Measurements from ENCODE around the gene FGF14. TPM values are rescaled to one million over a fixed set of nuclear protein-coding genes. Genes with fewer than 3 reads are reported as not detected.

FGF14 gene
- total and polyA plus RNA-seq, 2 donors (not counting 1 experiment from before 2014, with no cell fraction given) = under 0.01 TPM; not detected in 1

GRCh38 chr13:102028206-102028605 is 373.6 kb downstream of the FGF14 start:
- Histone ChIP-seq H3K4me2 (replicated peaks; ENCODE audit: low read depth, low read length, poor library complexity, severe bottlenecking) (no peak overlapping the region), H3K79me2 (ENCODE audit: control insufficient read depth, insufficient read depth, low read length) (no peaks in the 10 kb centered on the region), H2AFZ (ENCODE audit: insufficient read depth, low read depth, low read length, poor library complexity, severe bottlenecking) (no peak overlapping the region), H3K27ac (ENCODE audit: low read length in 2 of 2) (no peak overlapping the region), H3K36me3 (replicated peaks in 1 of 2; ENCODE audit: control extremely low read depth in 1 of 2, control insufficient read depth in 1 of 2, extremely low read depth in 1 of 2, insufficient read depth in 2 of 2, low read length in 1 of 2) (no peaks in the 10 kb centered on the region), H3K9me3 (ENCODE audit: control extremely low read depth in 1 of 3, control insufficient read depth in 2 of 3, insufficient read depth in 1 of 3, low read length in 2 of 3) (no peaks in the 10 kb centered on the region), H3K4me1 (ENCODE audit: control insufficient read depth in 2 of 2, insufficient read depth in 2 of 2, low read length in 2 of 2) (no peaks in the 10 kb centered on the region), H3K4me3 (ENCODE audit: control extremely low read depth in 1 of 5, extremely low read depth in 1 of 5, insufficient read depth in 1 of 5, low read depth in 2 of 5, low read length in 4 of 5) (no peak overlapping the region), H3K27me3 (replicated peaks in 1 of 4; ENCODE audit: control extremely low read depth in 1 of 4, control insufficient read depth in 3 of 4, insufficient read depth in 4 of 4, low read length in 3 of 4) (no peaks in the 10 kb centered on the region), H4K20me1 (ENCODE audit: control insufficient read depth, insufficient read depth, low read length, poor library complexity, severe bottlenecking) (no peaks in the 10 kb centered on the region), H3K9ac (ENCODE audit: low read length) (no peak overlapping the region)
- intact Hi-C loops (cut with micrococcal nuclease) = no loop called here
- TF ChIP-seq CTCF (IDR thresholded peaks at IDR 0.05) = no peak
- TF ChIP-seq EZH2 (IDR thresholded peaks at IDR 0.05; ENCODE audit: borderline replicate concordance, insufficient read depth, low read depth, low read length, poor library complexity, severe bottlenecking) = no peak
- 86% methylated on average over 3 of the region's 4 CpGs for WGBS (ENCODE audit: insufficient coverage)
- no peak for ATAC-seq (ENCODE audit: low read depth)
- ChIA-PET POLR2A (no interaction called here), CTCF (no interaction called here)
- no peaks in the 10 kb centered on the region for H3K27me3 Mint-ChIP-seq
- H3K27ac Mint-ChIP-seq = no peak overlapping the region
- H3K9me3 Mint-ChIP-seq (ENCODE audit: insufficient read depth) = no peaks in the 10 kb centered on the region
- no peaks in the 10 kb centered on the region for H3K4me1 Mint-ChIP-seq
- DNase-seq = no peak
- no peak overlapping the region for H3K4me3 Mint-ChIP-seq

GRCh38 chr13:102021777-102022176 is 380.1 kb downstream of the FGF14 start:
- Histone ChIP-seq H3K27ac (ENCODE audit: low read length in 2 of 2) (no peak overlapping the region), H3K36me3 (replicated peaks in 1 of 2; ENCODE audit: control extremely low read depth in 1 of 2, control insufficient read depth in 1 of 2, extremely low read depth in 1 of 2, insufficient read depth in 2 of 2, low read length in 1 of 2) (no peaks in the 10 kb centered on the region), H3K9me3 (ENCODE audit: control extremely low read depth in 1 of 3, control insufficient read depth in 2 of 3, insufficient read depth in 1 of 3, low read length in 2 of 3) (peaks cover 3 to 11% (median 3%) of the 10 kb centered on the region in 3 donors), H3K9ac (ENCODE audit: low read length) (no peak overlapping the region), H3K4me1 (ENCODE audit: control insufficient read depth in 2 of 2, insufficient read depth in 2 of 2, low read length in 2 of 2) (no peaks in the 10 kb centered on the region), H2AFZ (ENCODE audit: insufficient read depth, low read depth, low read length, poor library complexity, severe bottlenecking) (no peak overlapping the region), H3K27me3 (replicated peaks in 1 of 4; ENCODE audit: control extremely low read depth in 1 of 4, control insufficient read depth in 3 of 4, insufficient read depth in 4 of 4, low read length in 3 of 4) (no peaks in the 10 kb centered on the region), H3K4me2 (replicated peaks; ENCODE audit: low read depth, low read length, poor library complexity, severe bottlenecking) (no peak overlapping the region), H3K4me3 (ENCODE audit: control extremely low read depth in 1 of 5, extremely low read depth in 1 of 5, insufficient read depth in 1 of 5, low read depth in 2 of 5, low read length in 4 of 5) (no peak overlapping the region), H4K20me1 (ENCODE audit: control insufficient read depth, insufficient read depth, low read length, poor library complexity, severe bottlenecking) (no peaks in the 10 kb centered on the region), H3K79me2 (ENCODE audit: control insufficient read depth, insufficient read depth, low read length) (no peaks in the 10 kb centered on the region)
- CTCF ChIA-PET = no interaction called here
- TF ChIP-seq EZH2 (IDR thresholded peaks at IDR 0.05; ENCODE audit: borderline replicate concordance, insufficient read depth, low read depth, low read length, poor library complexity, severe bottlenecking) (no peak), CTCF (IDR thresholded peaks at IDR 0.05) (no peak)
- Mint-ChIP-seq H3K9me3 (ENCODE audit: insufficient read depth) (peaks cover 7% of the 10 kb centered on the region), H3K4me3 (no peak overlapping the region), H3K4me1 (no peaks in the 10 kb centered on the region), H3K27me3 (no peaks in the 10 kb centered on the region), H3K27ac (no peak overlapping the region)
- DNase-seq (no peak), ATAC-seq (ENCODE audit: low read depth) (no peak)
- WGBS (ENCODE audit: insufficient coverage) = 78% methylated on average over 2 of the region's 2 CpGs
- POLR2A ChIA-PET = no interaction called here
- intact Hi-C loops (cut with micrococcal nuclease) = no loop called here

All from B cell (primary cell).